Measurements from ENCODE around the gene PPP1R17. TPM values are rescaled to one million over a fixed set of nuclear protein-coding genes. Genes with fewer than 3 reads are reported as not detected.

Gene PPP1R17
- polyA plus RNA-seq, 2 of the 4 experiments (the other 2 are of a cell fraction) = not detected

GRCh38 chr7:31707089-31707488 is 20.1 kb downstream of the PPP1R17 start:
- no peak overlapping the region for H3K4me2 ChIP-seq
- DNase-seq (ENCODE audit: low read depth in 1 of 2, low spot score in 1 of 2) (no peak), FAIRE-seq (no peak), ATAC-seq (no peak)
- no peaks in the 10 kb centered on the region for H3K4me1 ChIP-seq
- POLR2A ChIA-PET = no interaction called here
- no peaks in the 10 kb centered on the region for H3K9me3 ChIP-seq
- H3K27ac ChIP-seq = no peak overlapping the region
- H3K4me3 ChIP-seq = no peak overlapping the region
- TF ChIP-seq HES2 (IDR thresholded peaks at IDR 0.05) (no peak), CEBPB (IDR thresholded peaks at IDR 0.05) (no peak), CHD4 (IDR thresholded peaks at IDR 0.05; ENCODE audit: borderline replicate concordance) (no peak)
- CTCF ChIA-PET = no interaction called here
- WGBS (ENCODE audit: missing lambda C conversion rate) = 13% methylated on average over 5 of the region's 5 CpGs

GRCh38 chr7:31710171-31710570 is 23.2 kb downstream of the PPP1R17 start:
- ATAC-seq (no peak), DNase-seq (ENCODE audit: low read depth in 1 of 2, low spot score in 1 of 2) (no peak), FAIRE-seq (no peak)
- TF ChIP-seq NPAS2 (CRISPR knock-in tag; IDR thresholded peaks at IDR 0.05; ENCODE audit: borderline replicate concordance) = no peak
- TF ChIP-seq ZC3H11A (IDR thresholded peaks at IDR 0.05) = no peak
- no peak for TF ChIP-seq RAD21 (conservative IDR thresholded peaks at IDR 0.05 in 1 of 2, IDR thresholded peaks at IDR 0.05 in 1 of 2)
- TF ChIP-seq GATA3 (IDR thresholded peaks at IDR 0.05; ENCODE audit: borderline replicate concordance) = no peak
- TF ChIP-seq POLR2A (IDR thresholded peaks at IDR 0.05; ENCODE audit: low read length) = no peak
- TF ChIP-seq RARB (CRISPR knock-in tag; IDR thresholded peaks at IDR 0.05) = no peak
- TF ChIP-seq JUN (IDR thresholded peaks at IDR 0.05) = no peak
- TF ChIP-seq HDAC2 (IDR thresholded peaks at IDR 0.05) = no peak
- no peak for TF ChIP-seq HEYL (CRISPR knock-in tag; IDR thresholded peaks at IDR 0.05)
- no peak for TF ChIP-seq CEBPB (IDR thresholded peaks at IDR 0.05)
- no peak for TF ChIP-seq ESRRA (IDR thresholded peaks at IDR 0.05; ENCODE audit: borderline replicate concordance, low read length)
- H3K9me3 ChIP-seq = no peaks in the 10 kb centered on the region
- H3K4me1 ChIP-seq = no peaks in the 10 kb centered on the region
- 95% methylated on average over 1 of the region's 1 CpG for WGBS (ENCODE audit: missing lambda C conversion rate)
- no peak overlapping the region for H3K27ac ChIP-seq
- H3K4me3 ChIP-seq = no peak overlapping the region
- ChIA-PET POLR2A (no interaction called here), CTCF (no interaction called here)
- H3K4me2 ChIP-seq = no peak overlapping the region

- no peak for ATAC-seq
- TF ChIP-seq SREBF2 (IDR thresholded peaks at IDR 0.05) = no peak
- no peak for TF ChIP-seq ATOH8 (CRISPR knock-in tag; IDR thresholded peaks at IDR 0.05; ENCODE audit: low read depth)
- no peak for TF ChIP-seq REST (IDR thresholded peaks at IDR 0.05)
- no peak for TF ChIP-seq RNF2 (IDR thresholded peaks at IDR 0.05; ENCODE audit: borderline replicate concordance, low read depth)
- no peak for TF ChIP-seq ELK1 (IDR thresholded peaks at IDR 0.05; ENCODE audit: low read depth, low read length)
- no peak for TF ChIP-seq EHMT2 (IDR thresholded peaks at IDR 0.05; ENCODE audit: low read depth)
- TF ChIP-seq E2F6 (IDR thresholded peaks at IDR 0.05; ENCODE audit: borderline replicate concordance, low read depth) = no peak
- no peak for TF ChIP-seq SMC3 (IDR thresholded peaks at IDR 0.05)
- no peak for TF ChIP-seq PHF8 (IDR thresholded peaks at IDR 0.05; ENCODE audit: borderline replicate concordance, low read depth)
- TF ChIP-seq BCL3 (IDR thresholded peaks at IDR 0.05) = no peak
- TF ChIP-seq KDM5A (IDR thresholded peaks at IDR 0.05) = no peak
- no peak for DNase-seq (ENCODE audit: low read depth in 1 of 2, low spot score in 1 of 2)
- Histone ChIP-seq H3K4me3 (no peak overlapping the region), H3K4me1 (no peaks in the 10 kb centered on the region), H3K9me3 (no peaks in the 10 kb centered on the region), H3K4me2 (no peak overlapping the region), H3K27ac (no peak overlapping the region)
- POLR2A ChIA-PET = no interaction called here
- CTCF ChIA-PET = interaction anchor here (0.8 kb wide), 1 partner anchor 582 kb away, joined by 3 read pairs; no protein-coding TSS in a partner anchor
- FAIRE-seq = no peak
- 6% methylated on average over 1 of the region's 1 CpG for WGBS (ENCODE audit: missing lambda C conversion rate)
Measured at GRCh38 chr7:31716355-31716754, 29.3 kb downstream of the PPP1R17 start.
